Measurements from ENCODE around the gene ZNF687. TPM values are rescaled to one million over a fixed set of nuclear protein-coding genes. Genes with fewer than 3 reads are reported as not detected.

The ZNF687 gene
- total RNA-seq, 1 experiment from 2014 or later, result 34.3 TPM

- BruUV-seq (replicated peaks), result TSS peak; percentile 99
- ATAC-seq, result peak; percentile 98
- no peaks in the 10 kb centered on the region for H3K27me3 ChIP-seq (ENCODE audit: insufficient read depth, low read length)
- TF ChIP-seq EZH2phosphoT487 (IDR thresholded peaks at IDR 0.05; ENCODE audit: borderline replicate concordance) (no peak), CTCF (IDR thresholded peaks at IDR 0.05 in 2 of 3, conservative IDR thresholded peaks at IDR 0.05 in 1 of 3; ENCODE audit: borderline replicate concordance in 1 of 3, insufficient read depth in 1 of 3, low read depth in 2 of 3, low read length in 2 of 3) (no peak), POLR2AphosphoS5 (IDR thresholded peaks at IDR 0.05; ENCODE audit: low read depth, low read length) (peak; percentile 74), RAD21 (IDR thresholded peaks at IDR 0.05; ENCODE audit: low read depth) (peak; percentile 24; the same call in 1 of the 2 replicates), FOSL1 (IDR thresholded peaks at IDR 0.05; ENCODE audit: low read depth) (peak; percentile 99), POLR2A (IDR thresholded peaks at IDR 0.05; ENCODE audit: borderline replicate concordance, extremely low read depth, insufficient read depth, insufficient read length) (no peak), EZH2 (IDR thresholded peaks at IDR 0.05) (no peak), SIN3A (IDR thresholded peaks at IDR 0.05; ENCODE audit: low read depth) (peak; percentile 100), ATF3 (IDR thresholded peaks at IDR 0.05) (peak; percentile 96), YY1 (IDR thresholded peaks at IDR 0.05; ENCODE audit: extremely low read depth, insufficient replicate concordance, low read depth, low read length) (no peak), ZNF274 (IDR thresholded peaks at IDR 0.05; ENCODE audit: low read depth, low read length) (no peak), TCF7L2 (IDR thresholded peaks at IDR 0.05; ENCODE audit: borderline replicate concordance, extremely low read depth, insufficient read depth, insufficient read length) (peak; percentile 47), SP1 (IDR thresholded peaks at IDR 0.05; ENCODE audit: low read depth) (peak; percentile 93), EGR1 (IDR thresholded peaks at IDR 0.05; ENCODE audit: low read depth) (no peak), ZFX (IDR thresholded peaks at IDR 0.05) (no peak; the same call in 1 of the 2 replicates), SRF (IDR thresholded peaks at IDR 0.05; ENCODE audit: low read depth) (peak; percentile 80; the same call in 1 of the 2 replicates), CBX3 (IDR thresholded peaks at IDR 0.05; ENCODE audit: low read depth) (peak; percentile 95), CEBPB (IDR thresholded peaks at IDR 0.05; ENCODE audit: low read depth) (peak; percentile 99), MAX (IDR thresholded peaks at IDR 0.05) (peak; percentile 92), REST (IDR thresholded peaks at IDR 0.05; ENCODE audit: low read depth) (no peak)
These were observed 29.7 kb downstream of the ZNF687 start for GRCh38 chr1:151311589-151312331.

More at GRCh38 chr1:151311589-151312331, 29.7 kb downstream of the ZNF687 start:
- POLR2A ChIA-PET, result interaction anchor here (1.0 to 3.0 kb wide), 6 partner anchors 9 to 212 kb away, joined by 3 to 18 read pairs (median 5); partner anchors contain the start of genes PI4KB and ZNF687
- no peaks in the 10 kb centered on the region for H4K20me1 ChIP-seq (ENCODE audit: insufficient read depth)
- H2AFZ ChIP-seq (ENCODE audit: low read depth, low read length, poor library complexity, severe bottlenecking), result no peak overlapping the region
- peak; percentile 96 for DNase-seq (ENCODE audit: low read depth, low spot score)
- intact Hi-C loops (cut with micrococcal nuclease), result loop anchor here (1.0 to 2.0 kb wide), 2 partner anchors 35 to 114 kb away; partner anchors contain the start of gene RFX5
- no peak overlapping the region for H3K4me3 ChIP-seq (replicated peaks in 1 of 2; ENCODE audit: low read depth in 1 of 2, low read length in 2 of 2)
- CTCF ChIA-PET, result interaction anchor here (1.0 to 4.8 kb wide), 5 partner anchors 11 to 525 kb away, joined by 3 to 33 read pairs (median 7); partner anchors contain the start of gene PI4KB
- peaks cover 5 to 15% of the 10 kb centered on the region in 2 experiments; a peak in 2 of 4 replicates for H3K36me3 ChIP-seq (ENCODE audit: control insufficient read depth in 1 of 2, insufficient read depth in 2 of 2, low read length in 2 of 2)
- peak overlapping the region; percentile 31 for H3K9ac ChIP-seq (ENCODE audit: low read length)
- H3K9me2 ChIP-seq (ENCODE audit: insufficient read depth), result no peaks in the 10 kb centered on the region
- peak overlapping the region; percentile 48; the same call in 1 of the 2 replicates for H3K27ac ChIP-seq (ENCODE audit: low read depth, low read length)
- peaks cover 3% of the 10 kb centered on the region; the same call in 1 of the 2 replicates for H3K79me2 ChIP-seq (ENCODE audit: insufficient read depth, low read length)
- RAD21 ChIA-PET (ENCODE audit: low non-redundant PET in 1 of 2, low total read pairs in 2 of 2, uncharacterized antibody in 2 of 2, unreplicated experiment in 2 of 2), result interaction anchor here in 1 of 2 experiments (1.8 kb wide), 1 partner anchor 29 kb away, joined by 4 read pairs; no protein-coding TSS in a partner anchor
- peak overlapping the region; percentile 53 for H3K4me2 ChIP-seq (ENCODE audit: low read length)
- peaks cover 16 to 34% of the 10 kb centered on the region in 2 experiments for H3K4me1 ChIP-seq (ENCODE audit: control insufficient read depth in 1 of 2, insufficient read depth in 2 of 2, low read length in 2 of 2)
- no peaks in the 10 kb centered on the region for H3K9me3 ChIP-seq (ENCODE audit: control insufficient read depth in 1 of 2, insufficient read depth in 1 of 2, low read depth in 1 of 2, low read length in 2 of 2)

Measured in HCT116 (cell line).